Large intestine (tissue), 3 donors: ENCODE data around the gene SPAG8. TPM values are rescaled to one million over a fixed set of nuclear protein-coding genes. Genes with fewer than 3 reads are reported as not detected.
A peak's percentile ranks its signal among the peaks of the same experiment; 100 is the strongest.

Source experiments
- DNase-seq, 2 donors: peaks; one replicate each; pipeline versions ENCODE4 v3.0.0 to v3.0.0-alpha.2; 2013
- H3K27ac ChIP-seq: one replicate; pipeline ENCODE4 v1.5.1; 2013; ENCODE audit warnings: low read length
- H3K27me3 ChIP-seq: 2 replicates; pipeline ENCODE4 v1.6.1; 2013; ENCODE audit warnings: low read length; ENCODE audit not compliant: control insufficient read depth, insufficient read depth
- H3K36me3 ChIP-seq: 2 replicates; pipeline ENCODE4 v1.6.1; 2013; ENCODE audit warnings: low read length; ENCODE audit not compliant: control insufficient read depth, insufficient read depth
- H3K4me1 ChIP-seq: one replicate; pipeline ENCODE4 v1.6.1; 2013; ENCODE audit warnings: low read length; ENCODE audit not compliant: control insufficient read depth, insufficient read depth
- H3K4me3 ChIP-seq: one replicate; pipeline ENCODE4 v1.5.1; 2013; ENCODE audit warnings: low read length
- H3K9me3 ChIP-seq: one replicate; pipeline ENCODE4 v1.6.1; 2013; ENCODE audit warnings: mild to moderate bottlenecking, low read depth, low read length, moderate library complexity; ENCODE audit not compliant: control insufficient read depth
- WGBS: methylation state at CpG from one replicate; pipeline ENCODE4 v1.1.5; 2013; ENCODE audit warnings: low lambda C conversion rate; ENCODE audit not compliant: insufficient coverage; 5-methylcytosine and 5-hydroxymethylcytosine counted together
- polyA plus RNA-seq: library from polyadenylated mRNA; unstranded; fragments of 120-200 nt; gene quantifications from one replicate; pipeline ENCODE4 v1.2.1, GENCODE V29; 2013

SPAG8 gene
- polyA plus RNA-seq, 1 donor = 1.4 TPM

GRCh38 chr9:35852876-35853865 is 41.1 kb upstream of the SPAG8 start:
- H3K27me3 ChIP-seq = no peaks in the 10 kb centered on the region
- peaks cover 39% of the 10 kb centered on the region for H3K36me3 ChIP-seq
- no CpG with 5 or more reads among the region's 25 CpGs for WGBS
- H3K27ac ChIP-seq = no peak overlapping the region
- no peaks in the 10 kb centered on the region for H3K4me1 ChIP-seq
- DNase-seq = no peak
- no peaks in the 10 kb centered on the region for H3K9me3 ChIP-seq
- H3K4me3 ChIP-seq = no peak overlapping the region

GRCh38 chr9:35852267-35852815 is 40.3 kb upstream of the SPAG8 start:
- H3K27me3 ChIP-seq = no peaks in the 10 kb centered on the region
- H3K4me3 ChIP-seq = no peak overlapping the region
- no peaks in the 10 kb centered on the region for H3K4me1 ChIP-seq
- peaks cover 46% of the 10 kb centered on the region for H3K36me3 ChIP-seq
- H3K9me3 ChIP-seq = no peaks in the 10 kb centered on the region
- no peak for DNase-seq
- H3K27ac ChIP-seq = no peak overlapping the region
- 100% methylated on average over 1 of the region's 2 CpGs for WGBS

- H3K9me3 ChIP-seq = no peaks in the 10 kb centered on the region
- no peak overlapping the region for H3K27ac ChIP-seq
- no CpG with 5 or more reads among the region's 4 CpGs for WGBS
- no peak for DNase-seq
- H3K36me3 ChIP-seq = peaks cover 43% of the 10 kb centered on the region
- H3K27me3 ChIP-seq = no peaks in the 10 kb centered on the region
- peaks cover 3% of the 10 kb centered on the region for H3K4me1 ChIP-seq
- no peak overlapping the region for H3K4me3 ChIP-seq
Observed at GRCh38 chr9:35847792-35848572, 35.9 kb upstream of the SPAG8 start.

- no peaks in the 10 kb centered on the region for H3K27me3 ChIP-seq
- H3K4me3 ChIP-seq = no peak overlapping the region
- H3K27ac ChIP-seq = peak overlapping the region; percentile 16
- H3K4me1 ChIP-seq = peaks cover 3% of the 10 kb centered on the region
- DNase-seq = no peak
- 17% methylated on average over 1 of the region's 53 CpGs for WGBS
- H3K36me3 ChIP-seq = peaks cover 48% of the 10 kb centered on the region
- H3K9me3 ChIP-seq = no peaks in the 10 kb centered on the region
Observed at GRCh38 chr9:35845824-35846771, 34.0 kb upstream of the SPAG8 start.

- Histone ChIP-seq H3K36me3 (peaks cover 47% of the 10 kb centered on the region), H3K9me3 (no peaks in the 10 kb centered on the region), H3K4me1 (peaks cover 3% of the 10 kb centered on the region), H3K4me3 (no peak overlapping the region), H3K27ac (peak overlapping the region; percentile 16), H3K27me3 (no peaks in the 10 kb centered on the region)
- 81% methylated on average over 4 of the region's 7 CpGs for WGBS
- DNase-seq = peak; percentile 38 to 50
Observed at GRCh38 chr9:35844628-35845270, 32.7 kb upstream of the SPAG8 start.

GRCh38 chr9:35842795-35843194 is 30.7 kb upstream of the SPAG8 start:
- H3K27ac ChIP-seq = no peak overlapping the region
- DNase-seq = no peak
- no peaks in the 10 kb centered on the region for H3K27me3 ChIP-seq
- no peak overlapping the region for H3K4me3 ChIP-seq
- WGBS = no CpG with 5 or more reads among the region's 3 CpGs
- H3K9me3 ChIP-seq = no peaks in the 10 kb centered on the region
- peaks cover 3% of the 10 kb centered on the region for H3K4me1 ChIP-seq
- H3K36me3 ChIP-seq = peaks cover 35% of the 10 kb centered on the region

GRCh38 chr9:35842020-35842745 is 30.1 kb upstream of the SPAG8 start:
- no peaks in the 10 kb centered on the region for H3K27me3 ChIP-seq
- H3K4me1 ChIP-seq = peaks cover 3% of the 10 kb centered on the region
- no peaks in the 10 kb centered on the region for H3K9me3 ChIP-seq
- no peak for DNase-seq
- WGBS = no CpG with 5 or more reads among the region's 17 CpGs
- H3K4me3 ChIP-seq = no peak overlapping the region
- peaks cover 32% of the 10 kb centered on the region for H3K36me3 ChIP-seq
- no peak overlapping the region for H3K27ac ChIP-seq

GRCh38 chr9:35841645-35841900 is 29.5 kb upstream of the SPAG8 start:
- H3K4me1 ChIP-seq = peaks cover 5% of the 10 kb centered on the region
- no peak overlapping the region for H3K27ac ChIP-seq
- DNase-seq = no peak
- no peaks in the 10 kb centered on the region for H3K9me3 ChIP-seq
- WGBS = no CpG with 5 or more reads among the region's 5 CpGs
- peaks cover 27% of the 10 kb centered on the region for H3K36me3 ChIP-seq
- H3K27me3 ChIP-seq = no peaks in the 10 kb centered on the region
- H3K4me3 ChIP-seq = no peak overlapping the region
